KBM-7 (cell line): ENCODE data around the gene HMCN2.

Source experiments
- DNase-seq: peaks from one replicate; pipeline ENCODE4 v3.0.0-alpha.2; 2015
- in situ Hi-C: fragments of 300-500 bp; cut with MboI; formaldehyde crosslinking; loops from 2 replicates; pipeline ENCODE4 v1.14.3; 2020; ENCODE audit warnings: low sequenced_read_pairs, low pct_unique_long_range_greater_than_20kb, mixed read lengths

Gene HMCN2

DNA sequence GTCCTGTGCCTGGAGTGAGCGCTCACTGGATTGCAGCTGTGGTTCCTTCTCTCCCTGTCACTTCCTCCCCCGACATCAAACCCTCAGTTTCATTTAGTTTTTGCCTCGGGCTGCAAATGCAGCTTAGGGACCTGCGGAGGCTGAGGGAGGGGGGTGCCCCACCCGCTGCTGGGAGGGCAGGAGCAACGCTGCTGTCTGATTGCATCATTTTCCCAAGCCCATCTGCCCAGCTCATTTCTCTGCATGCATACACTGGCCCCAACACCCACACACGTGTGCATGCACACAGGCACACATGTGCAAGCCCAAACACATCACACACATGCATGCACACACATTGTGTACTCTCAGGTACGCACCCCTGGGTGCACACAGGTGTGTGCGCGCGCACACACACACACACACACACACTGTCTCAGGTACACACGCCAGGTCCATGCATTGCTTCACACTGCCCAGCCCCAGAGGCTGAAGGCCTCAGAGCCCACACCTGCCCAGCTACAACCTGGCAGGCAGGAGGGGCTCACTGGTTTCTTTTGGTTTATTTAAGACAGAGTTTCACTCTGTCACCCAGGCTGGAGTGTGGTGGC is 182.6 kb downstream of the HMCN2 start:
- peak; percentile 79 for DNase-seq
- in situ Hi-C loops: no loop called here

DNA sequence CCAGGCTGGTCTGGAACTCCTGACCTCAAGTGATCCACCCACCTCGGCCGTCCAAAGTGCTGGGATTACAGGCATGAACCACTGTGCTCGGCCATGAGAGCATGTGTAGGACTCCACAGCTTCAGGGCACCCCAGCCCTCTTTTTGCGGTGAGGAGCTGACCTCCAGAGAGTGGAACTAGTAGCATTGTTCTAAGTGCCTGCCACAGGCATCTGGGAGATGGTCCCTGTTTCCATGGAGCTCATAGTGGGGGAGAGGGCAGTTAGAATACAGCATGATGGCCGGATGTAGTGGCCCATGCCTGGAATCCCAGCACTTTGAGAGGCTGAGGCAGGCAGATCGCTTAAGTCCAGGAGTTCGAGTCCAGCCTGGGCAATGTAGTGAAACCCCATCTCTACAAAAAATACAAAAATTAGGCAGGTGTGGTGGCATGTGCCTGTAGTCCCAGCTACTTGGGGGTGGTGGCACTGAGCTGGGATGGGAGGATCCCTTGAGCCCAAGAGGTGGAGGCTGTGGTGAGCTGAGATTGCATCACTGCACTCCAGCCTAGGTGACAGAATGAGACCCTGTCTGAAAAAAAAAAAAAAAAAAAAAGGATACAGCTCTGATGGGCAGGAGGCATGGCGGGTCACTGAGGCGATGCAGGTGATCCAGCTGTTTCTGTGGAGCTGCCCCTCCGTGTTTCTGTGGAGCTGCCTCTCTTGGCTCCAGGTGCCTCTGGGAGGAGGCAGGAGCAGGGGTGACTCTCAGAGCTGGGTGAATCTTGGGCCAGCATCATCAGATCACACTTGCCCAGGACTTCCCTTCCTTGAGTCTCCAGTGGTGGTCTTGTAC is 183.4 kb downstream of the HMCN2 start:
- DNase-seq: no peak

DNA sequence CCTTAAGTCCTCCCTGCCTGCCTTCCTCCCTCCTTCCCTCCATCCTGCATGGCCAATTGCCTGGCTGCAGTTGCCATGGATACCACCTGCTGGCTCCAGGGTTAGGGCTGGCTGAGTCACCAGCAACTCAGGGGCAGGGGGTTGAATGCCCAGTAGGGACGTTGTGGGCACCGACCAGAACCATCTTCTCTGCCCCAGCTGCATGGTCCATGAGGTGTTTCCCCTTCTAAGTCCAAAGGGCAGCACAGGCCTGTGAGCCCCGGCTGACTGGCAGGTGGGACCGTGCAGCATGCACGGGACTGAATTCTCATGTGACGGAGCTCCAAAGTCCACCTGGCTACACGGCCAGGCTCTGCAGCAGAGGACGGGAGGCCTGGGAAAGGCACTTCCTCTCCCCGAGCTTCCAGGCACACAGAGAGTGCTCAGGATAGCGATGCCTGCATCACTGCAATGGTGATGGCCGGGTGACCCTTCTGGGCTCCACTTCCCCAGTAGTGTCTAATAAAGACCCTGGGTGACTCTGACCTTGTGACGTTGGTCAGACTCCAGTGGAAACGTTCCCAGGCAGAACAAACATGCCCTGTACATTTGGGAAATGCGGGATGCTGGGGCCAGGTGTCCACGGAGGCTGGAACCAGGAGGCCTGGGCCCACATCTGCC is 184.9 kb downstream of the HMCN2 start:
- no peak for DNase-seq
- in situ Hi-C loops: loop anchor here (10.0 kb wide), 1 partner anchor 224 kb away; no protein-coding TSS in a partner anchor

More for the DNA sequence above, 183.4 kb downstream of the HMCN2 start:
- in situ Hi-C loops: no loop called here

DNA sequence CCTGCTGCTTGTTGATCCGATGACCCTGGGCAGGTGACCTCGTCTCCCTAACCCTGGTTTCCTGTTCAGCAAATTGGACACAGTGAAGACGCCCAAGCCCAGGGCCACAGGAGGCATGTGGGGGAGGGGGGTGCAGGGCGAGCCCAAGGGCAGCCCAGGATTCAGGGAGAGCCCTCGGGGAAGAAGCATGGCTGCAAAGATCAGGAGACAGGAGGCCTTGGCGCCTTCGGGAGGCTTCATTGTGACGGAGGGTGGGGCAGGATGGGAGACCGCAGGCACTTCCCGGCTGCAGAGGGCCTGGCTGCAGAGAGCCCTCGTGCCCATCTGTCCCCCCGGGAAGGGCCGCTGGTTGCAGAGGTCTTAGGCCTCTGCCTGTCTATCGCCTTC is 185.4 kb downstream of the HMCN2 start:
- in situ Hi-C loops: loop anchor here (10.0 kb wide), 1 partner anchor 224 kb away; no protein-coding TSS in a partner anchor

DNA sequence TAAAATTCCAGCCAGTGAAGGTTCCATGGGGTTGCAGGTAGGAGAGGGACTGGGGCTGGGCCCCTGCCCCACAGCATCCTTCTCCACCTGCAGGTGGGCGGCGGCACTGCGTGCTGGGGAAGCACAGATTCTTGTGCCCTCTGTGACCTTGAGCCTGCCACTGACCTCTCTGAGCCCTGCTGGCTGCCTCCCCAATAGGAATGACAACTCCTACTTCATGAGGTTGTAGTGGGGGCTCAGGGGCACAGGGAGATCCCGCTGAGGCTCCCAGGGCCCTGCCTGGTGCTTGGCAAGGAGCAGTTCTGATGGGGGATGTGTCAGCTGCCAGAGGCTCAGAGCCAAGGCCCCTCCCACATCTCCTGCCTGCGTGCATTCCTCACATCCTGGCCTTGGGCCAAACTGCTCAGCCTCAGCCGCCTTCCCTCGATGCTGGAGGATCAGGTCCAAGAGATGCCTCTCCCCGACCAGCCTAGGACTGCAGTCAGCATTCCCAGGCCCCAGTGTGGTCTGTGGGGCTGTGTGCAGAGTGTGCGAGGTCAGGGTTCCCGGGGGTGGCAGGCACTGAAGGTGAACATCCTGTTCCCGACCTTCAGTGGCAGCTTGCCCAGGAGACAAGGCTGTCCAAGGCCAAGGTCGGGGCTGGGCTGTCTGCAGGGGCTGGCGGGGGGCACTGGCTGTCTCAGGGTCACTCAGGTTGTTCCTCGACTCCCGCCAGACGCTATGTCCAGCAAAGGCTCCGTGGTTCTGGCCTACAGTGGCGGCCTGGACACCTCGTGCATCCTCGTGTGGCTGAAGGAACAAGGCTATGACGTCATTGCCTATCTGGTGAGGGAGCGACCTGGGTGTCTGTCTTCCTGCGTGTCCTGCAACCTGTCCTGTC is 186.2 kb downstream of the HMCN2 start:
- DNase-seq: peak; percentile 54
- in situ Hi-C loops: loop anchor here (10.0 kb wide), 1 partner anchor 223 kb away; no protein-coding TSS in a partner anchor

More for the DNA sequence above, 185.4 kb downstream of the HMCN2 start:
- DNase-seq: no peak

DNA sequence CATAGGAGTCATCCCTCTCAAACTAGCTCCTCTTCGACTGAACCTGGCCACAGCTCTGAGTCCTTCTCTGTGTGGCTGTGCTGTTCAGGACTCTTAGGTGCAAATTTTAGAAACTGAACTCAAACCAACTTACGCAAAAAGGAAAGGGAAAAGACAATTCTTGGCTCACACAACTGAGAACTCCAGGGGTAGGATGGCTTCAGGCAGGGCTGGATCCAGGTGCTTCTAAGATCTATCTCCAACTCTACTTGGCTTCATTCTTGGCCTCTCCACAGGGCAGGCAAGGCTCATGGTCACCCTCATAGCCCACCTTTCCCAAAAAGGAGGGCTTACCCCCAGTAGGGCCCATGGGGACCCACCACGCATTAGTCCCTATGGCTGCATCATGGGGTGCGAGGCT is 187.3 kb downstream of the HMCN2 start:
- DNase-seq: no peak
- in situ Hi-C loops: loop anchor here (10.0 kb wide), 1 partner anchor 222 kb away; no protein-coding TSS in a partner anchor

DNA sequence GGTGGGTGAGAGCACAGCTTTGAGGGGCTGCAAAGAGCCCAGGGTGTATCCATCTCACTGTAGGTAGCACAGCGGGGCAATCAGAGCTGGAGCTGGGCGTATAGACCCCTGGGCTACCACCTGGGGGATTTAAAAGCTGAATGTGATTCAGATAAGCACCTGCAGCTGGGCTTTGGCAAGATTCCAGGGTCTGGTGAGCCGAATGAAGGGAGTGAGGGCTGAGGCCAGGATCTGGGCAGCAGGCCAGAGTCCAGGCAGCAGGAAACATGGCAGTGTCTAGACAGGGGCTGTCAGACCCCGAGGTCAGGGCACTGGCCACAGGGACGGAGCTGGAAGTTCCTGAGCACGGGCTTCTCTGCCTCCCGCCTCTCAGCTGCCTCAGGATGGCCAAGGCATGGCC is 187.9 kb downstream of the HMCN2 start:
- no peak for DNase-seq
- in situ Hi-C loops: loop anchor here (10.0 kb wide), 1 partner anchor 221 kb away; no protein-coding TSS in a partner anchor

DNA sequence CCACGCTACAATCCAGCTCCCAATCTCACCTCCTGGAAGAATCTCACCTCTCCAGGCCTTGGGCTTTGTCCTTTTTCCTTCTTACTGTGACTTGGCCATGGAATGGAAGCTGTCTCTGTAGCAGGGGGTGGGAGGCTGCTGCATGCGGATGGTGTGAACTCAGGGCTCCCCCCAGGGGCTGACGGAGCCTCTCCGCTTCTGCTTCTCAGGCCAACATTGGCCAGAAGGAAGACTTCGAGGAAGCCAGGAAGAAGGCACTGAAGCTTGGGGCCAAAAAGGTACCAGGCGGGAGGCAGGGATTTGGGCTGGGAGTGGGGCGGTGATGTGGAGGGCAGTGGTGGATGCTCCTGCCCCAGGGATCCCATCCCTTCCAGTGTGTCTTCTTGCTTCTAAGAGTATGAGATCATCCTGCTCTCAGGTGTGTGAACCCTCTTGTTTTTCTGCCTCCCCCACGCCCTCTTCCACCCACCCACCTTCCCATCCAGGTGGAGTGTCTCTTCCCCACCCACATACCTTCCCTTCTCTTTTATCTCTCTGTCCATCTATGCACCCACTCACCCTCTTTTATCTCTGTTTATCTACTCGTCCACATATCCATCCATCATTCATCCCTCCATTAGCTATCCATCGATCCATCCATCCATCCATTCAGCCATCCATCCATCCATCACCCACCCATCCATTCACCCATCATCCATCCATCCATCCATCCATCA is 188.7 kb downstream of the HMCN2 start:
- no peak for DNase-seq
- in situ Hi-C loops: loop anchor here (10.0 kb wide), 1 partner anchor 221 kb away; no protein-coding TSS in a partner anchor

DNA sequence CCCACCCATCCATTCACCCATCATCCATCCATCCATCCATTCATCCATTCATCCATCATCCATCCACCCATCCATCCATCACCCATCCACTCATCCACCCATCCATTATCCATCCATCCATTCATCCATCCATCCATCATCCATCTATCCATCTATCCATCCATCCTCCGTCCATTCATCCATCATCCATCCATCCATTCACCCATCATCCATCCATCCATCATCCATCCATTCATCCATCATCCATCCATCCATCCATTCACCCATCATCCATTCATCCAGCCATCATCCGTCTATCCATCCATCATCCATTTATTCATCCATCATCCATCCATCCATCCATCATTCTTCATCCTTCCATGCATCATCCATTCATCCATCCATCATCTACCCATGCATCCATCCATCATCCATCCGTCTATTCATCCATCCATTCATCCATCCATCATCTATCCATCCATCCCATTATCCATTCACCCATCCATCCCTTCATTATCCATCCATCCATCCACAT is 189.3 kb downstream of the HMCN2 start:
- DNase-seq: no peak
- in situ Hi-C loops: loop anchor here (10.0 kb wide), 1 partner anchor 220 kb away; no protein-coding TSS in a partner anchor

DNA sequence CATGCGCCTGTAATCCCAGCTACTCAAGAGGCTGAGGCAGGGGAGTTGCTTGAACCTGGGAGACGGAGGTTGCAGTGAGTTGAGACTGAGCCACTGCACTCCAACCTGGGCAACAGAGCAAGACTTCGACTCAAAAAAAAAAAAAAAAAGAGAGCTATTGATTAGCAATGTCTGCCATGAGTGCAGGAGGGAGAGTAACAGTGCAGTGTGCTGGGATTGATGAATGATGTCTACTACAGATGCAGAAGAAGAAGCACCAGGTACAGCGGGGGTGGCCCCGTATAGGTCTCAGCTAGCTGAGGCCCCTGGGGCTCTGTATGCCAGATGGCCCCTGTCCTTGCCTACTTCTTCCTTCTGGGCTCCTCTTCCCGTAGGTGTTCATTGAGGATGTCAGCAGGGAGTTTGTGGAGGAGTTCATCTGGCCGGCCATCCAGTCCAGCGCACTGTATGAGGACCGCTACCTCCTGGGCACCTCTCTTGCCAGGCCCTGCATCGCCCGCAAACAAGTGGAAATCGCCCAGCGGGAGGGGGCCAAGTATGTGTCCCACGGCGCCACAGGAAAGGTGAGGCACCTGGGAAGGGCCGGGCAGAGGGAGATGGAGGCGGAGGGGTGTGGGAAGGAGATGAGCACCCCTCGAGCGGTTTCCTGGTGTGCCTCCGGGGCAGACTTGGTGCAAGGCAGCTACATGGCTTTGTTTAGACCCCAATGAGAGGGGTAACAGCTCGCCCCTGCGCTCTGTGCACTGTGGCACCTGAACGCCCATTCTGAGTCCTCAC is 192.7 kb downstream of the HMCN2 start:
- no peak for DNase-seq
- in situ Hi-C loops: loop anchor here (10.0 kb wide), 1 partner anchor 217 kb away; no protein-coding TSS in a partner anchor

DNA sequence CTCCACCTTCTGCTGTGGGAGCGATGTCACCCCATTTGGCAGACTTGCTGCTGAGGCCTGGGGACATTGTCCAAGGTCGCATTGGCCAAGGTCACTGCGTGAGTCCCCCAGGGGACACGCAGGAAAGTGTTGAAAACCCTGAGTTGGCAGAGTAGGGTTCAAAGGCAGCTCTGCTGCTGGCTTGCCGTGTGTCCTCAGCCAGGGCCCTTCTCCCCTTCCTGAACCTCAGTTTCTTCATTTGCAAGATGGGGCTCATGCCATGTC is 193.2 kb downstream of the HMCN2 start:
- no peak for DNase-seq
- in situ Hi-C loops: loop anchor here (10.0 kb wide), 1 partner anchor 216 kb away; no protein-coding TSS in a partner anchor

DNA sequence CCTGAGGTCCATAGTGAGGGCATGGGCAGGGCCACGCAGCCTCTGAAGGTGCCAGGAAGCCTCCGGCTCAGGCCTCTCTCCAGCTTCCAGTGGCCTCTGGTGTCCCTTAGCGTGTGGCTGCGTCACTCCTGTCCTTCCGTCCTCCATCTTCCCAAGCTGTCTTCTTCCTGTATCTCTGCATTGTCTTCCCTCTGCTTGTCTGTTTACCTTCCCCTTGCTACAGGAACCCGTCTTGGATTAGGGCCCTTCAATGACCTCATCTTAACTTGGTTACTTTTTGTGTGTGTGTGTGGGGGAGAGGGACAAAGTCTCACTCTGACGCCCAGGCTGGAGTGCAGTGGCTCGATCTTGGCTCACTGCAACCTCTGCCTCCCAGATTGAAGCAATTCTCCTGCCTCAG is 193.6 kb downstream of the HMCN2 start:
- in situ Hi-C loops: loop anchor here (10.0 kb wide), 1 partner anchor 216 kb away; no protein-coding TSS in a partner anchor
- no peak for DNase-seq

DNA sequence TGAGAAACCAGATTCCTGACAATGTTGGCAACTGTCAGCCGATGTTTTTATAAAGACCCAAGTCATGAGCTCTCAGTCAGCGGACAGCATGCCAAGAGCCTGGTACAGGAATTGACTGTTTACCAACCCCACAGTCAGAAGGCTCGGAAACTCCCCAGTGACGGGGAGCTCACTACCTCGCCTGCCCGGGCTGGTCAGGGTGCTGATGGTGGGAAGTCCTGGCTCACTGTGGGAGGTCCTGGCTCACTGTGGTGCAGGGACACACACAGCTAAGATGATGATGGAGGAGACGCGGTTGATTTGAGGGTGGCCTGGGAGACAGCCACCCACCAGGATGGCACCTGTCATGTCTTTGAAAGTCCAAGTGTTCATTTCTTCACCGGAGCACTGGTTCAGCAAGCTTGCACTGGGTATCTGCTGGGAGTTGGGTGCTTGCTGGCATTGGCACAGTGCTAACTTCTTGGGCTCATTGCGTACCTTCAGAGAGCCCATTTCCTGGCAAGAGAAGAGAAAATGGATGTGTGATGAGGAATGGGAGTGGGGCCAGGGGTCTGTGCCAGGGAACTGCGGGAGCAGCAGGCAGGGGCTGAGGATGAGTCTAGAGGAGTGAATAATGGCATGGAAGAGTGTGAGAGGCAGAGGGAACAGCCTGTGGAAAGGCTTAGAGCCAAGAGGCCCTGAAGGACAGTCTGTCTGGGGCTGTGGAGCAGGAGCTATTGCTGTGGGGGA is 194.5 kb downstream of the HMCN2 start:
- DNase-seq: no peak
- in situ Hi-C loops: loop anchor here (10.0 kb wide), 1 partner anchor 215 kb away; no protein-coding TSS in a partner anchor

DNA sequence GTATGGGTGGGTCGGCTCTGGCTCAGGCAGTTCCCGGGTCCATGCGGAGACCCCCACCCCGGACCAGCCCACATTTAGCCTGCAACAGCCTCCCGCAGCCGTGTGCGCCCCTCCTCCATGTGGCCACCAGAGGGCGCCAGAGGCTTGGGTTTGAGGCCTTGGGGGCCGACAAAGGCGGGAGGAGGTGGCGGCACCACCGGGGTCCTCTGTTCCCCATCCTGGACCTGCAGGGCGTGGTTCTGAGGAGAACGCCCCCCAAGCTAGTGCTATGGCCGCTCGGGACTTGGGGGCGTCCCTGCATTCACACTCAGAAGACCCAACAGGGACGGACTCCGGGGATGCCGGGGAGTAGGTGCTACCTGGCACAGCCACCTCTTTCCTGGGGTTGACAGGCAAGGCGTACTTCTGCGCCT is 195.7 kb downstream of the HMCN2 start:
- peak; percentile 61 for DNase-seq
- in situ Hi-C loops: no loop called here

DNA sequence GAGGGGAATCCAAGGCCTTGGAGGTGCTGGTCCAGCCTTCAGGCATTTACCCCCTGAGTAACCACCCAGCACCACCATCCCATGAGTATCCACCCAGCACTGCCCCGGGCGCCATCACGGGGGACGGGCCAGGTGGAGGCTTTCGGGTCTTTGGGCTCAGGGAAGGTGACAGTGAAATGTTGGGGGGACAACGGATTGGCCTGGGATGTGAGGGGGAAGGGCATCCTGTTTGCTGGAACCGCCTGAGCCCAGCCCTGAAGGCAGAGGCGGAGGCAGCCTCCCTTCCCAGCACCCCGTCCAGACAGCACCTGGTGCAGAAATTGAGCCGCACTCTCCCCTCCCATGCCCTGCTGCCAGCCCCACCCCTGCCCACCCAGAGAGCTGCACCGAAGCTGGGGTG is 196.2 kb downstream of the HMCN2 start:
- in situ Hi-C loops: no loop called here
- DNase-seq: no peak

DNA sequence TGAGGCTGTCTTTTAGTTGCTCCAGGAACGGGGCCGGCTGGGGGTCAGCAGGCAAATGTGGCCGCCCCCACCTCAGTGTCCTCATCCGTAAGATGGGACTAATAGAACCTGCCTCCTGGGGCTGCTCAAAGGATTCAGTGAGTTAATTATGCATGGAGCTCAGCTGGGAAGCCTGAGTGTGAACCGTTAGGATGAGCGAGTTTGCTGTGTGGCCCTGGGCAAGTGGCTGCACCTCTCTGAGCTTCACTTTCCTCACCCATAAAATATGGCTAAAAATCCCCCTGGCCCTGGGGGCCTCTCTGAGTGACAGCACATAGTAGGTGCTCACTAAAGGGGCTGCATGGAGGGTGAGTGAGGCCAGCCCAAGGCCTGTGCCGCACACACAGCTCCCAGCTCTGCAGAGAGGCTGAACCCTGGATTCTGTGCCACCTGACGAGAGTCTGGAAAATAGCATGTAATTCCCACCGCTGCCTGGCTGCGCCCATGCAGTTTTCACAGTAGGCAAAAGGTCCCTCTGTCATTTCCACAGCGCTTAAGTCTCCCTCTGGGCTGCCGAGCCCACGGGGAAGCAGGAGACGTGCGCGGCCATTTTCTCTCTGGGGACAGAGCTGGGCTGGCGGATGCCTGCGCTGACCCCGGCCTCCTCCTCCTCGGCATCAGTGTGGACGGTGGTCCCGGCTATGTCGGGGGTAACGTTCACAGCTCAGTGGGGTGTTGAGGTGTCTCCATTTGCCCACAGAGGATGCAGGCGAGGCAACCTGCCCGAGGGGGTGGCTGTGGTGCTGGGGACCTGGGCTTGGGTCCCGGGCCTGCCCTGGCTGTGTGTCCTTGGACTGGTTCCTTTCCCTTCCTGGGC is 197.4 kb downstream of the HMCN2 start:
- no peak for DNase-seq
- in situ Hi-C loops: no loop called here
